GM18861 (cell line): ENCODE measurements around the gene PDILT.
"Not testable (repeated sequence)": the region's sequence is repeated elsewhere in the genome, so short reads cannot be mapped to it uniquely, and the experiment has no call there.

Source experiments
- ATAC-seq: cut with Tn5 transposase; IDR thresholded peaks from one replicate; pipeline ENCODE4 v1.9.1; 2021; ENCODE audit not compliant: unreplicated experiment

The PDILT gene

GRCh38 chr16:20326321-20326720 is 78.2 kb downstream of the PDILT start:
- ATAC-seq: no peak

GRCh38 chr16:20325005-20325404 is 79.5 kb downstream of the PDILT start:
- no peak for ATAC-seq

GRCh38 chr16:20323591-20324117 is 80.9 kb downstream of the PDILT start:
- ATAC-seq: no peak

GRCh38 chr16:20322696-20323095 is 81.8 kb downstream of the PDILT start:
- no peak for ATAC-seq

- ATAC-seq: no peak
Measured at GRCh38 chr16:20321671-20322070, 82.9 kb downstream of the PDILT start.

GRCh38 chr16:20321051-20321450 is 83.5 kb downstream of the PDILT start:
- not testable (repeated sequence) for ATAC-seq

- no peak for ATAC-seq
Measured at GRCh38 chr16:20320592-20320991, 83.9 kb downstream of the PDILT start.

- no peak for ATAC-seq
Measured at GRCh38 chr16:20320178-20320577, 84.4 kb downstream of the PDILT start.

GRCh38 chr16:20319406-20319805 is 85.1 kb downstream of the PDILT start:
- ATAC-seq: no peak

- ATAC-seq: no peak
Measured at GRCh38 chr16:20318437-20318836, 86.1 kb downstream of the PDILT start.

GRCh38 chr16:20318006-20318405 is 86.5 kb downstream of the PDILT start:
- no peak for ATAC-seq

GRCh38 chr16:20317117-20317516 is 87.4 kb downstream of the PDILT start:
- ATAC-seq: no peak

- no peak for ATAC-seq
Measured at GRCh38 chr16:20316715-20317114, 87.8 kb downstream of the PDILT start.

- no peak for ATAC-seq
Measured at GRCh38 chr16:20315764-20316163, 88.8 kb downstream of the PDILT start.

GRCh38 chr16:20314575-20314974 is 90.0 kb downstream of the PDILT start:
- no peak for ATAC-seq

- ATAC-seq: no peak
Measured at GRCh38 chr16:20313741-20314140, 90.8 kb downstream of the PDILT start.

GRCh38 chr16:20312536-20313095 is 91.9 kb downstream of the PDILT start:
- not testable (repeated sequence) for ATAC-seq

GRCh38 chr16:20311548-20311947 is 93.0 kb downstream of the PDILT start:
- no peak for ATAC-seq

- ATAC-seq: no peak
Measured at GRCh38 chr16:20310421-20311395, 93.8 kb downstream of the PDILT start.

- ATAC-seq: no peak
Measured at GRCh38 chr16:20309786-20310185, 94.8 kb downstream of the PDILT start.
